HL-60 (cell line): ENCODE measurements around the gene PKN2.
"Not testable (repeated sequence)": the region's sequence is repeated elsewhere in the genome, so short reads cannot be mapped to it uniquely, and the experiment has no call there.

Experiments used
- TF ChIP-seq, protein P1 (sequence below): IDR thresholded peaks from one replicate; pipeline ENCODE4 v1.5.1; 2011; ENCODE audit warnings: low read length, control low read depth, inconsistent platforms; ENCODE audit not compliant: insufficient read depth
- TF ChIP-seq, protein P2 (sequence below): IDR thresholded peaks from 2 replicates; pipeline ENCODE4 v1.6.1; 2012; ENCODE audit warnings: low read depth; ENCODE audit not compliant: insufficient replicate concordance

DNA sequence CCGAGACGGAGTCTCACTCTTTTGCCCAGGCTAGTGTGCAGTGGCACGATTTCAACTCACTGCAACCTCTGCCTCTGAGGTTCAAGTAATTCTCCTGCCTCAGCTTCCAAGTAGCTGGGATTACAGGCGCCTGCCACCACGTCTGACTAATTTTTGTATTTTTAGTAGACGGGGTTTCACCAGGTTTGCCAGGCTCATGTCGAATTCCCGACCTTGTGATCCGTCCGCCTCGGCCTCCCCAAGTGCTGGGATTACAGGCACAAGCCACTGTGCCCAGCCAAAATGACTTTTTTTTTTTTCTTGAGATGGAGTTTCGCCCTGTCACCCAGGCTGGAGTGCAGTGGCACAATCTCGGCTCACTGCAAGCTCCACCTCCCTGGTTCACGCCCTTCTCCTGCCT is 185.6 kb downstream of the PKN2 start:
- TF ChIP-seq, protein P1, sequence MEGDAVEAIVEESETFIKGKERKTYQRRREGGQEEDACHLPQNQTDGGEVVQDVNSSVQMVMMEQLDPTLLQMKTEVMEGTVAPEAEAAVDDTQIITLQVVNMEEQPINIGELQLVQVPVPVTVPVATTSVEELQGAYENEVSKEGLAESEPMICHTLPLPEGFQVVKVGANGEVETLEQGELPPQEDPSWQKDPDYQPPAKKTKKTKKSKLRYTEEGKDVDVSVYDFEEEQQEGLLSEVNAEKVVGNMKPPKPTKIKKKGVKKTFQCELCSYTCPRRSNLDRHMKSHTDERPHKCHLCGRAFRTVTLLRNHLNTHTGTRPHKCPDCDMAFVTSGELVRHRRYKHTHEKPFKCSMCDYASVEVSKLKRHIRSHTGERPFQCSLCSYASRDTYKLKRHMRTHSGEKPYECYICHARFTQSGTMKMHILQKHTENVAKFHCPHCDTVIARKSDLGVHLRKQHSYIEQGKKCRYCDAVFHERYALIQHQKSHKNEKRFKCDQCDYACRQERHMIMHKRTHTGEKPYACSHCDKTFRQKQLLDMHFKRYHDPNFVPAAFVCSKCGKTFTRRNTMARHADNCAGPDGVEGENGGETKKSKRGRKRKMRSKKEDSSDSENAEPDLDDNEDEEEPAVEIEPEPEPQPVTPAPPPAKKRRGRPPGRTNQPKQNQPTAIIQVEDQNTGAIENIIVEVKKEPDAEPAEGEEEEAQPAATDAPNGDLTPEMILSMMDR, result not testable (repeated sequence)
- TF ChIP-seq, protein P2, sequence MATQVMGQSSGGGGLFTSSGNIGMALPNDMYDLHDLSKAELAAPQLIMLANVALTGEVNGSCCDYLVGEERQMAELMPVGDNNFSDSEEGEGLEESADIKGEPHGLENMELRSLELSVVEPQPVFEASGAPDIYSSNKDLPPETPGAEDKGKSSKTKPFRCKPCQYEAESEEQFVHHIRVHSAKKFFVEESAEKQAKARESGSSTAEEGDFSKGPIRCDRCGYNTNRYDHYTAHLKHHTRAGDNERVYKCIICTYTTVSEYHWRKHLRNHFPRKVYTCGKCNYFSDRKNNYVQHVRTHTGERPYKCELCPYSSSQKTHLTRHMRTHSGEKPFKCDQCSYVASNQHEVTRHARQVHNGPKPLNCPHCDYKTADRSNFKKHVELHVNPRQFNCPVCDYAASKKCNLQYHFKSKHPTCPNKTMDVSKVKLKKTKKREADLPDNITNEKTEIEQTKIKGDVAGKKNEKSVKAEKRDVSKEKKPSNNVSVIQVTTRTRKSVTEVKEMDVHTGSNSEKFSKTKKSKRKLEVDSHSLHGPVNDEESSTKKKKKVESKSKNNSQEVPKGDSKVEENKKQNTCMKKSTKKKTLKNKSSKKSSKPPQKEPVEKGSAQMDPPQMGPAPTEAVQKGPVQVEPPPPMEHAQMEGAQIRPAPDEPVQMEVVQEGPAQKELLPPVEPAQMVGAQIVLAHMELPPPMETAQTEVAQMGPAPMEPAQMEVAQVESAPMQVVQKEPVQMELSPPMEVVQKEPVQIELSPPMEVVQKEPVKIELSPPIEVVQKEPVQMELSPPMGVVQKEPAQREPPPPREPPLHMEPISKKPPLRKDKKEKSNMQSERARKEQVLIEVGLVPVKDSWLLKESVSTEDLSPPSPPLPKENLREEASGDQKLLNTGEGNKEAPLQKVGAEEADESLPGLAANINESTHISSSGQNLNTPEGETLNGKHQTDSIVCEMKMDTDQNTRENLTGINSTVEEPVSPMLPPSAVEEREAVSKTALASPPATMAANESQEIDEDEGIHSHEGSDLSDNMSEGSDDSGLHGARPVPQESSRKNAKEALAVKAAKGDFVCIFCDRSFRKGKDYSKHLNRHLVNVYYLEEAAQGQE, result not testable (repeated sequence)
